ENCODE results near the gene SLC38A8.

SLC38A8 gene

GRCh38 chr16:83990492-83990891, 52.1 kb downstream of the SLC38A8 start:
- TF ChIP-seq TAF1 (IDR thresholded peaks at IDR 0.05; ENCODE audit: low read depth) (no peak), TCF12 (IDR thresholded peaks at IDR 0.05; ENCODE audit: low read depth) (no peak), TEAD4 (IDR thresholded peaks at IDR 0.05) (no peak), REST (IDR thresholded peaks at IDR 0.05; ENCODE audit: low read depth) (no peak), FOXM1 (IDR thresholded peaks at IDR 0.05; ENCODE audit: borderline replicate concordance, low read depth) (no peak), EP300 (IDR thresholded peaks at IDR 0.05; ENCODE audit: borderline replicate concordance) (no peak), RAD21 (IDR thresholded peaks at IDR 0.05; ENCODE audit: low read depth) (no peak), EGR1 (IDR thresholded peaks at IDR 0.05) (no peak), CEBPB (IDR thresholded peaks at IDR 0.05) (no peak), USF1 (IDR thresholded peaks at IDR 0.05) (no peak), ZBTB7A (IDR thresholded peaks at IDR 0.05; ENCODE audit: low read depth) (no peak), YY1 (IDR thresholded peaks at IDR 0.05; ENCODE audit: low read depth) (no peak), CREB1 (IDR thresholded peaks at IDR 0.05; ENCODE audit: low read depth) (no peak), MAX (IDR thresholded peaks at IDR 0.05) (no peak), NFIC (IDR thresholded peaks at IDR 0.05) (no peak)

- no peak for TF ChIP-seq USF1 (IDR thresholded peaks at IDR 0.05)
- TF ChIP-seq RAD21 (IDR thresholded peaks at IDR 0.05; ENCODE audit: low read depth): no peak
- TF ChIP-seq ZBTB7A (IDR thresholded peaks at IDR 0.05; ENCODE audit: low read depth): no peak
- peak; percentile 73; the same call in 1 of the 2 replicates for TF ChIP-seq TCF12 (IDR thresholded peaks at IDR 0.05; ENCODE audit: low read depth)
- no peak for TF ChIP-seq EGR1 (IDR thresholded peaks at IDR 0.05)
- TF ChIP-seq CREB1 (IDR thresholded peaks at IDR 0.05; ENCODE audit: low read depth): no peak
- peak; percentile 44; the same call in 1 of the 2 replicates for TF ChIP-seq EP300 (IDR thresholded peaks at IDR 0.05; ENCODE audit: borderline replicate concordance)
- no peak for TF ChIP-seq REST (IDR thresholded peaks at IDR 0.05; ENCODE audit: low read depth)
- TF ChIP-seq MAX (IDR thresholded peaks at IDR 0.05): no peak
- no peak for TF ChIP-seq YY1 (IDR thresholded peaks at IDR 0.05; ENCODE audit: low read depth)
- peak; percentile 85 for TF ChIP-seq CEBPB (IDR thresholded peaks at IDR 0.05)
- no peak for TF ChIP-seq TAF1 (IDR thresholded peaks at IDR 0.05; ENCODE audit: low read depth)
- no peak for TF ChIP-seq FOXM1 (IDR thresholded peaks at IDR 0.05; ENCODE audit: borderline replicate concordance, low read depth)
- TF ChIP-seq NFIC (IDR thresholded peaks at IDR 0.05): peak; percentile 96
- TF ChIP-seq TEAD4 (IDR thresholded peaks at IDR 0.05): peak; percentile 53
These were observed 53.3 kb downstream of the SLC38A8 start for GRCh38 chr16:83989300-83989699.

GRCh38 chr16:83983491-83983890, 59.1 kb downstream of the SLC38A8 start:
- TF ChIP-seq FOXM1 (IDR thresholded peaks at IDR 0.05; ENCODE audit: borderline replicate concordance, low read depth) (no peak), ZBTB7A (IDR thresholded peaks at IDR 0.05; ENCODE audit: low read depth) (no peak), CREB1 (IDR thresholded peaks at IDR 0.05; ENCODE audit: low read depth) (no peak), TCF12 (IDR thresholded peaks at IDR 0.05; ENCODE audit: low read depth) (no peak)

- no peak for TF ChIP-seq USF1 (IDR thresholded peaks at IDR 0.05)
- no peak for TF ChIP-seq REST (IDR thresholded peaks at IDR 0.05; ENCODE audit: low read depth)
- no peak for TF ChIP-seq FOXM1 (IDR thresholded peaks at IDR 0.05; ENCODE audit: borderline replicate concordance, low read depth)
- no peak for TF ChIP-seq TCF12 (IDR thresholded peaks at IDR 0.05; ENCODE audit: low read depth)
- TF ChIP-seq TAF1 (IDR thresholded peaks at IDR 0.05; ENCODE audit: low read depth): no peak
- no peak for TF ChIP-seq CREB1 (IDR thresholded peaks at IDR 0.05; ENCODE audit: low read depth)
- TF ChIP-seq EP300 (IDR thresholded peaks at IDR 0.05; ENCODE audit: borderline replicate concordance): no peak
- no peak for TF ChIP-seq YY1 (IDR thresholded peaks at IDR 0.05; ENCODE audit: low read depth)
These were observed 60.8 kb downstream of the SLC38A8 start for GRCh38 chr16:83981799-83982198.
